GM12892 (cell line): ENCODE measurements around the gene GNAI2.

Source experiments
- DNase-seq: peaks from one replicate; pipeline ENCODE4 v3.0.0; 2011; ENCODE audit not compliant: insufficient read length
- FAIRE-seq: peaks from 2 replicates; lab custom pipeline; 2011; peaks lifted over from hg19 to GRCh38; lab: Jason Lieb, UNC
- POLR2A ChIP-seq: IDR thresholded peaks from 2 replicates; pipeline ENCODE4 v1.6.1; 2011; ENCODE audit warnings: low read depth, low read length, control low read depth
- POLR2AphosphoS5 ChIP-seq: IDR thresholded peaks from 2 replicates; pipeline ENCODE4 v1.6.1; 2011; ENCODE audit warnings: low read depth, low read length, control low read depth
- TAF1 ChIP-seq: IDR thresholded peaks from 2 replicates; pipeline ENCODE4 v1.6.1; 2011; ENCODE audit warnings: low read depth, mild to moderate bottlenecking, control low read depth, low read length, borderline replicate concordance

The GNAI2 gene

GRCh38 chr3:50194903-50195500 is 41.0 kb upstream of the GNAI2 start:
- no peak for FAIRE-seq
- DNase-seq: peak; percentile 58
- TF ChIP-seq POLR2AphosphoS5 (no peak), TAF1 (no peak), POLR2A (no peak)

- DNase-seq (no peak), FAIRE-seq (no peak)
- TF ChIP-seq POLR2A (no peak), POLR2AphosphoS5 (no peak), TAF1 (no peak)
Observed at GRCh38 chr3:50195501-50196252, 40.3 kb upstream of the GNAI2 start.

- FAIRE-seq (no peak), DNase-seq (no peak)
- TF ChIP-seq POLR2AphosphoS5 (no peak), TAF1 (no peak), POLR2A (no peak)
Observed at GRCh38 chr3:50196253-50196801, 39.7 kb upstream of the GNAI2 start.

- FAIRE-seq (no peak), DNase-seq (no peak)
- TF ChIP-seq POLR2AphosphoS5 (no peak), TAF1 (no peak), POLR2A (no peak)
Observed at GRCh38 chr3:50201573-50202315, 34.3 kb upstream of the GNAI2 start.

- no peak for FAIRE-seq
- no peak for TF ChIP-seq POLR2A
- TF ChIP-seq POLR2AphosphoS5: no peak
- TF ChIP-seq TAF1: no peak
- DNase-seq: no peak
Observed at GRCh38 chr3:50202353-50203112, 33.5 kb upstream of the GNAI2 start.

GRCh38 chr3:50203113-50203808 is 32.7 kb upstream of the GNAI2 start:
- no peak for DNase-seq

GRCh38 chr3:50203809-50204803 is 31.9 kb upstream of the GNAI2 start:
- TF ChIP-seq POLR2AphosphoS5 (no peak), TAF1 (no peak), POLR2A (no peak)
- DNase-seq: no peak
- no peak for FAIRE-seq

More at GRCh38 chr3:50203113-50203808, 32.7 kb upstream of the GNAI2 start:
- TF ChIP-seq TAF1 (no peak), POLR2AphosphoS5 (no peak), POLR2A (no peak)
- no peak for FAIRE-seq

- DNase-seq (no peak), FAIRE-seq (no peak)
- TF ChIP-seq POLR2A: no peak
- TF ChIP-seq TAF1: no peak
- no peak for TF ChIP-seq POLR2AphosphoS5
Observed at GRCh38 chr3:50204804-50205412, 31.1 kb upstream of the GNAI2 start, which contains the start of gene SLC38A3. Gene SLC38A3, plus strand, starts transcription at chr3:50205271. Its CDS starts 8,929 bp downstream, at chr3:50214200.
